Measurements from ENCODE around the gene SVIP.

- TF ChIP-seq CTCF (IDR thresholded peaks at IDR 0.05), result no peak
- TF ChIP-seq POLR2A (IDR thresholded peaks at IDR 0.05), result no peak
Measured at GRCh38 chr11:22795914-22796313, 33.7 kb downstream of the SVIP start.

All from heart left ventricle (tissue), 13 donors.